HuH-7.5 (cell line): Measurements from ENCODE around the gene GATD1.
"Not testable (repeated sequence)": the region's sequence is repeated elsewhere in the genome, so short reads cannot be mapped to it uniquely, and the experiment has no call there.

Experiments
- DNase-seq: peaks from one replicate; pipeline ENCODE4 v3.0.0; 2011; ENCODE audit warnings: low spot score

Gene GATD1

DNA sequence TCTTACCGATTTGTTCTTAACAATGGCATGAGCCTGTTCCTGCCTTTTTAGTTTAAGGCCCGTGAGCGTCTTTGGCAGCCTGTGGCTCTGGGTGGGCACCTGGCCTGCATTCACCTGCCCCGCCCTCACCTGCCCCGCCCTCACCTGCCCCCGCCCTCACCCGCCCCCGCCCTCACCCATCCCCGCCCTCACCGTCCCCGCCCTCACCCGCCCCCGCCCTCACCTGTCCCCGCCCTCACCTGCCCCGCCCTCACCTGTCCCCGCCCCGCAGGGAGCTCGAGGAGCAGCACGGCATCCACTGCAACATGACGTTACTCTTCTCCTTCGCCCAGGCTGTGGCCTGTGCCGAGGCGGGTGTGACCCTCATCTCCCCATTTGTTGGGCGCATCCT is 14.2 kb downstream of the GATD1 start:
- no peak for DNase-seq

DNA sequence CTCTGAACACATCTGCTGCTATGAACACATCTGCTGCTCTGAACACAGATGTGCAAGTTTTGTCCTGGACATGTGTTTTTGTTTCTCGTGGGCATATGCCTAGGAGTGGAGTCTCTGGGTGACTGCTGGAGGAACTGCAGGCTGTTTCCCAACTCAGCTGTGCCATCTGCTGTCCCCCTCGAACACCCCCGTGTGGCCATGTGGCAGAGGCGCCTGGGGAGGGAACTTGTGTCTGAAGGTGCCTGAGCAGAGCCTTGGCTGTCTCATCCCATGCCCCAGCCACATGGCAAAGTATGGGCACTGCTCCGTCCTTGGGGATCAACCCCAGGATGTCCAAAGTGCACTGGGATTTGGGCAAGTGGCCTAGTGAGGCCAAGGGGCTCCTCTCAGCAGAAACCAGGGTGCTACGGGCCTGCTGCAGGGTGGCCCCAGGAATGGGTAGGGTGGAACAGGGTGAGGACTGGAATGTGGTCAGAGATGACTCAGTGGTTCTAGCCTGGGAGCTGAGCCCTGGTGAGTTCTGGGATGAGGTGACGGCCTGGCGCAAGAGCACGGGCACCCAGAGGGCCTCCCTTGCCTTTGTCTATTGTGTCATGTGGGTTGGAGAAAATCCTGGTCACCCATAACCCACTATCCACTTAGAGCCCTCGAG is 14.7 kb downstream of the GATD1 start:
- no peak for DNase-seq

GRCh38 chr11:761526-762108 is 15.7 kb downstream of the GATD1 start:
- DNase-seq, result no peak

DNA sequence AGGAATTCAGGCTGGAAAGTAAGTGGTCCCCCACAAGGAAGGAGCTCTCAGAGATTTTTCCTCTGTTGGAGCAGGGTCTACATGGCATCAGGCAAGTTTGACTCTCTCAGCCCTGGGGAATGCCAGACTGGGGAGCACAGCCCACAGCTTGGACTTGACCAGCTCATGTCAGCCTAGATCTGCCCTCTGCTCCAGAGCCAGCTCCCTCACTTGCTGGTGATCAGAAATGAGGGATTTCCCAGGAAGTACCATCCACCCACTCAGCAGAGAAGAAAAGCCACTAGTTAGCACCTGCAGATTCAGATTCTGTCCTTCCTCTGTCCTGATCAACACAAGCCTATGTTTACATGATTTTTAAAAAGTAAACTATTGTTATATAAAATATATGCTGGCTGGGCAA is 17.1 kb downstream of the GATD1 start:
- no peak for DNase-seq

DNA sequence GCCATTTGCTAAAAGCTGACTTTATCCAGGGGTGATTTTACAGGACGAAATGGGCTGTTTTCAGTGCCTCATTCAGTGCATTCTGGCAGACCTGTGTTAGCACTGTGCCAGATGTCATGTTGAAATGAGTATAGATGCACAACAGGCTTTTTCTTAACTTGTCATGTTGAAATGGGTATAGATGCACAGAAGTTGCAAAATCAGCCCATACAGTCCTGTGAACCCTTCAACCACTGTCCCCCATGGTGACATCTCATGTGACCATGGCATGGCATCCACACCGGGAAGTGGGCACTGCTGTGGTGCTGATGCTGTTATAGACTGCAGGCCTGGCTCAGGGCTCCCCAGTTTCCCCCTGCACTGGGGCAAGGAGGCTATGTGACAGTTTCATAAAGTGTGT is 27.6 kb downstream of the GATD1 start:
- DNase-seq, result no peak

- DNase-seq, result no peak
These were observed 29.3 kb downstream of the GATD1 start for GRCh38 chr11:748007-748359.

GRCh38 chr11:747158-748006 is 29.9 kb downstream of the GATD1 start, which contains the start of gene TALDO1:
TSS of gene TALDO1 (plus strand) at chr11:747464. CDS start at chr11:747482, 18 bp downstream.
- peak; percentile 84 for DNase-seq

DNA sequence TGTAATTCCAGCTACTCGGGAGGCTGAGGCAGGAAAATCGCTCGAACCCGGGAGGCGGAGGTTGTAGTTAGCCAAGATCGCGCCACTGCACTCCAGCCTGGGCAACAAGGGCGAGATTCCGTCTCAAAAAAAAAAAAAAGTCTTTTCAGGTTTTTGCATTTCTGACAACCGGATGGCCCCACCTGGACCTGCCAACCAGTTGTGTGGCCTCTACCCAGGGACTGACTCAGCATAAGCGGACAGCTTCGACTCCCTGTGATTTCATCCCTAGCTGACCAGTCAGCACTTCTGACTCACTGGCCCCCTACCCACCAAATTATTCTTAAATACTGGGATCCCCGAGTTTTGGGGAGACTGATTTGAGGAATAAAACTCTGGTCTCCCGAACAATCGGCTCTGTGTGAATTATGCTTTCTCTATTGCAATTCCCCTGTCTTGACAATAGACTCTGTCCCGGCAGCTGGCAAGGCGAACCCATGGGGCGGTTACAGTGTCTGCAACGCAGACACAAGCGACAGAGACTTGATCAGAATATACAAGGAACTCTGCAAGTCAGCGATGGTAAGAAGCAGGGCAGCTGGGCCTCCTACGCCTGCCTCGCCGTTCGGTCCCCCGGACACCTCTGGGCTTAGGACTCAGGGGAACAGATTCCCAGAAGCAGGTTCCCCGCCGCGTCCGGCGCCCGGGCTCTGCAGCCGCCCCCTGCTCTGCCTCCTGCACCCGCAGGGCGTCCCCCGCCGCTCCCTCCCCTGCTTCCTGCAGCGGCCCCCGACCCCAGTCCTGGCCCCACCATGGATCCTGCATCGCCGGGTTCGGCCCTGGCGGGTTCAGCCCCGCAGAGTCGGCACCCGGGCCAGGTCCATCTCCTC is 30.8 kb downstream of the GATD1 start:
- no peak for DNase-seq

DNA sequence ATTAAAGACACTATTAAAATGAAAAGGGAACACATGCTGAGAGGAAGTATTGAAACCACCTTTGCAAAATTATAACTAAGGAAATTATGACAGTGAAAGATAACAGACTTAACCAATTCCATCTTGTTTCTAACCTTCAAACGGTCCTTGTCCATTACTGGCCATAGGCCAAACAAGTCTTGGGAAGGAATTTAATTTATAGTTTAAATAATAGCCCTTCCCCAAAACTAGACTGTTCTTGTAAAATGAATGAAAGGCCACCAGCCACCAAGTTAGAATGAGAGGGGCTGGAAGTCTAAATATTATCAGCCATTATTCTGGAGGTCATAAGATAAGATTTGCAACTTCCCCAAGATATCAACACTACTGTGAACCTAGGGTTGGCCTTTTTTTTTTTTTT is 31.9 kb downstream of the GATD1 start:
- no peak for DNase-seq

- DNase-seq, result no peak
These were observed 34.6 kb downstream of the GATD1 start for GRCh38 chr11:742571-743201.

GRCh38 chr11:742156-742546 is 35.1 kb downstream of the GATD1 start:
- no peak for DNase-seq

GRCh38 chr11:737899-738298 is 39.4 kb downstream of the GATD1 start:
- DNase-seq, result not testable (repeated sequence)

GRCh38 chr11:737366-737765 is 39.9 kb downstream of the GATD1 start:
- no peak for DNase-seq

DNA sequence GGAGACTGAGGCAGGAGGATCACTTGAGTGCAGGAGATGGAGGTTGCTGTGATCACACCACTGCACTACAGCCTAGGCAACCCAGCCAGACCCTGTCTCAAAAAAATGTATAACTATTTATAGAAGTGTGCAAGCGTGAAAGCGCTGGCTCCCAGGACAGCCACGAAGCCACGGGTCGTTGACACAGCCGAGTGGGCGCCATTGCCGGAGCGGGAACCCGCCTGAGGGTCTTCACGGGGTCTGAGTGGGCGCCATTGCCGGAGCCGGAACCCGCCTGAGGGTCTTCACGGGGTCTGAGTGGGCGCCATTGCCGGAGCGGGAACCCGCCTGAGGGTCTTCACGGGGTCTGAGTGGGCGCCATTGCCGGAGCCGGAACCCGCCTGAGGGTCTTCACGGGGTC is 42.7 kb downstream of the GATD1 start:
- DNase-seq, result not testable (repeated sequence)

GRCh38 chr11:733072-733471 is 44.2 kb downstream of the GATD1 start:
- no peak for DNase-seq

GRCh38 chr11:729492-730074 is 47.7 kb downstream of the GATD1 start:
- DNase-seq, result no peak

- no peak for DNase-seq
These were observed 48.3 kb downstream of the GATD1 start for GRCh38 chr11:728901-729491.

DNA sequence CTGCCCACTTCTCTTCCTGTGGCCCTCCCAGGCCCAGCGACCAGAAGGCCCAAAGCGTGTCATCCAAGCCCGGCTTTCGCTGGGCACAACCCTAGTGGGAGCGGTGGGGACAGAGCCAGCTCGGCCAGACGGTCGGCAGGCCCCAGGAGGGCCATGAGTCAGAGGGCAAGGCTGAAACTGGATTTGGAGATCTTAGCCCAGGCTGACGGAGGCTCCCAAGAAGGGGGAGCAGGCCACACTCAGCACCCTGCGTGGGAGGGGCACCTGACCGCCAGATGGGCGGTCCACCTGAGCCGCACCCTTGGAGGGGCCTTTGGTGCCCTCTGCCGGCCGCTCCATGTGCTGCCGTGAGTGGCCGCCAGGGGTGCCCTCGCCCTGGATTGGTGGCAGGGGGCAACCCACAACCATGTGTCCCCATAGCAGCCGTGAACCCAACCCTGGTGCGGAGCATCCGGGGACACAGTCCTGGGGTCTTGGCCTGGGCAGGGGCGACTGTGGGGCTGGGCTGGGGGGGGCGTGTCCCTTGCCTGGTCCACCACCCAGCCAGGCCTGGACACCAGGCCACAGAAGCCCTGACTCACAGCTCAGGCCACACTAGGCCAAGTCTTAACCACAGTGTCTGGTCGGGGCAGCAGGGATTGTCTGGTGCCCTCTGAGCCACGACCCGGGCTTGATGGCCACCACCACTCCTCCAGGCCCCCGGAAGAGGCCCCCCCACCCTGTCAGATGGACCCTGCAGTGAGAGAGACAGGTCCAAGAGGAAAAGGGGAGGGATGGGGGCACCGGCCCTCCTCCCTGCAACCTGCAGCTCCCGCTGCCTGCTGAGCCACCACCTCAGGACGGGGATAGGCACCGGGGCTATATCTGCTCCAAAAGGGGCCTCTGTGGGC is 49.2 kb downstream of the GATD1 start:
- DNase-seq, result peak; percentile 96

- DNase-seq, result no peak
These were observed 50.0 kb downstream of the GATD1 start for GRCh38 chr11:727281-727701.
